Astrocyte (in vitro differentiated cells and primary cell): Measurements from ENCODE around the gene TMEM217.

Experiments used
- EZH2 ChIP-seq: IDR thresholded peaks from 2 replicates; pipeline ENCODE4 v1.6.1; 2012; ENCODE audit warnings: mild to moderate bottlenecking, low read length, inconsistent platforms; ENCODE audit not compliant: insufficient read depth
- TF ChIP-seq, protein P1 (sequence below): IDR thresholded peaks from 2 replicates; pipeline ENCODE4 v1.5.1; 2011; ENCODE audit warnings: low read depth, mild to moderate bottlenecking, inconsistent platforms, low read length, moderate library complexity; ENCODE audit not compliant: insufficient read depth

DNA sequence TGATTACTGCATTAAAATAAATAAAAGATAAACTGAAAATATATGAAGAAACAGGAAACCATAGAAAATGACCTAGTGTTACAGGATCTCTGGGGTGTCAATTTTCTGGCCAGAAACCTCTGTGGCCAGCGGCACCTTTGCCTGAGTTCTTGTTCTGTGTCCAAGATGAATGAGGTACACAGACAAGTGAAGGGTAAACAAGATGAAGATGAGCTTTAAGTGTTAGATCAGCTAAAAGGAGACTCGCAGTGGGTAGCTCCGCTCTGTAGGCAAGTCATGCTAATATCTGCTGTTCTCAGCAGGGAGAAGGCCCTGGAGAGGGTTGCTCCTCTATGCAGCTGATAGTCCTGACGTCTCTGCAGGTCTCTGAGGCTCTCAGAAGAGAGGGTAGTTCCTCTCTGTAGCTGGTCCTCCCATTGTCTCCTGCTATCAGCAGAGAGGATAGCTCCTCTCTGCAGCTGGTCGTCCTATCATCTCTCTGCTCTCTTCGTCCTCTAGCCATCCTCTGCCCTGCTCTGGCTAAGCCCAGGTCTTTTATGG, 36.3 kb downstream of the TMEM217 start:
- no peak for TF ChIP-seq EZH2
- TF ChIP-seq, protein P1, sequence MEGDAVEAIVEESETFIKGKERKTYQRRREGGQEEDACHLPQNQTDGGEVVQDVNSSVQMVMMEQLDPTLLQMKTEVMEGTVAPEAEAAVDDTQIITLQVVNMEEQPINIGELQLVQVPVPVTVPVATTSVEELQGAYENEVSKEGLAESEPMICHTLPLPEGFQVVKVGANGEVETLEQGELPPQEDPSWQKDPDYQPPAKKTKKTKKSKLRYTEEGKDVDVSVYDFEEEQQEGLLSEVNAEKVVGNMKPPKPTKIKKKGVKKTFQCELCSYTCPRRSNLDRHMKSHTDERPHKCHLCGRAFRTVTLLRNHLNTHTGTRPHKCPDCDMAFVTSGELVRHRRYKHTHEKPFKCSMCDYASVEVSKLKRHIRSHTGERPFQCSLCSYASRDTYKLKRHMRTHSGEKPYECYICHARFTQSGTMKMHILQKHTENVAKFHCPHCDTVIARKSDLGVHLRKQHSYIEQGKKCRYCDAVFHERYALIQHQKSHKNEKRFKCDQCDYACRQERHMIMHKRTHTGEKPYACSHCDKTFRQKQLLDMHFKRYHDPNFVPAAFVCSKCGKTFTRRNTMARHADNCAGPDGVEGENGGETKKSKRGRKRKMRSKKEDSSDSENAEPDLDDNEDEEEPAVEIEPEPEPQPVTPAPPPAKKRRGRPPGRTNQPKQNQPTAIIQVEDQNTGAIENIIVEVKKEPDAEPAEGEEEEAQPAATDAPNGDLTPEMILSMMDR: no peak
